K562 (cell line): ENCODE data around the gene DMP1. TPM values are rescaled to one million over a fixed set of nuclear protein-coding genes. Genes with fewer than 3 reads are reported as not detected.

Experiments
- ATAC-seq: fragments of 200-7000 bp; cut with Tn5 transposase; 3 replicates; pipeline ENCODE4 v1.9.1; 2020; ENCODE audit warnings: moderate library complexity
- BruUV-seq: library from RNA; stranded (reverse); fragments of 400-500 nt; replicated peaks from 2 replicates; lab custom pipeline; 2021; lab: Mats Ljungman, UMichigan
- CTCF ChIA-PET: fragments of 300-600 bp; formaldehyde crosslinking; extraction: SDS; loops from one replicate; lab custom pipeline; 2021; ENCODE audit warnings: low intra/inter-chr PET ratio; lab: Yijun Ruan, JAX
- POLR2A ChIA-PET: fragments of 300-600, 350-650 bp; sonication (Branson Sonifier 250); formaldehyde crosslinking; extraction: SDS; loops from one replicate; lab custom pipeline; 2021; ENCODE audit warnings: antibody characterized with exemption, inconsistent platforms; lab: Yijun Ruan, JAX
- DNase-seq, 4 experiments: peaks; one replicate each; pipeline versions ENCODE4 v3.0.0 to v3.0.0-alpha.2; 2011 to 2018; ENCODE audit warnings: low spot score in 3 of 4, mixed read lengths in 3 of 4; ENCODE audit errors: extremely low read depth in 1 of 4
- FAIRE-seq: peaks from 2 replicates; lab custom pipeline; 2011; peaks lifted over from hg19 to GRCh38; lab: Jason Lieb, UNC
- H2AFZ ChIP-seq: 2 replicates; pipeline ENCODE4 v1.6.0; 2011; ENCODE audit warnings: low read depth, low read length, control low read depth, inconsistent platforms
- H3K27ac ChIP-seq: fragments of 200-600 bp; 3 replicates; pipeline ENCODE4 v1.8.0; 2011; ENCODE audit warnings: low read depth, mild to moderate bottlenecking, control low read depth, inconsistent platforms, low read length, moderate library complexity, mixed read lengths; ENCODE audit errors: extremely low read depth
- H3K27me3 ChIP-seq, 2 experiments: fragments of 300-600 bp in 1 of 2; 2 replicates in 1 of 2; 3 replicates in 1 of 2; pipeline versions ENCODE4 v1.6.0 to v1.8.0; 2011; ENCODE audit warnings: inconsistent platforms in 2 of 2, low read length in 2 of 2, mild to moderate bottlenecking in 1 of 2, mixed read lengths in 1 of 2, moderate library complexity in 1 of 2; ENCODE audit not compliant: control insufficient read depth in 2 of 2, insufficient read depth in 2 of 2
- H3K36me3 ChIP-seq: fragments of 300-600 bp; 3 replicates; pipeline ENCODE4 v1.8.0; 2011; ENCODE audit warnings: mild to moderate bottlenecking, low read length, inconsistent platforms; ENCODE audit not compliant: control insufficient read depth, insufficient read depth
- H3K4me1 ChIP-seq, 2 experiments: fragments of 200-600 bp in 1 of 2; replicated peaks in 1 of 2; 2 replicates in 1 of 2; 3 replicates in 1 of 2; pipeline versions ENCODE4 v1.5.1 to v1.8.0; 2011; ENCODE audit warnings: inconsistent platforms in 2 of 2, low read length in 2 of 2, mild to moderate bottlenecking in 1 of 2, mixed read lengths in 1 of 2, moderate library complexity in 1 of 2; ENCODE audit not compliant: control insufficient read depth in 2 of 2, insufficient read depth in 2 of 2
- H3K4me2 ChIP-seq: 2 replicates; pipeline ENCODE4 v1.6.1; 2011; ENCODE audit warnings: low read length, control low read depth, inconsistent platforms, mixed read lengths; ENCODE audit not compliant: insufficient read depth
- H3K4me3 ChIP-seq: fragments of 200-600 bp; sonication (generic), shearing (Covaris generic); 2 replicates; pipeline ENCODE4 v1.5.1; 2016; ENCODE audit warnings: control low read depth, inconsistent platforms
- H3K79me2 ChIP-seq: fragments of 200-600 bp; 3 replicates; pipeline ENCODE4 v1.8.0; 2011; ENCODE audit warnings: low read length, inconsistent platforms; ENCODE audit not compliant: control insufficient read depth, insufficient read depth
- H3K9ac ChIP-seq, 2 experiments: 2 replicates each; pipeline versions ENCODE4 v1.6.0 to v1.6.1; 2011; ENCODE audit warnings: low read depth in 2 of 2, low read length in 2 of 2, control low read depth in 1 of 2, inconsistent platforms in 1 of 2, mild to moderate bottlenecking in 1 of 2, mixed read lengths in 1 of 2; ENCODE audit not compliant: insufficient read depth in 1 of 2
- H3K9me1 ChIP-seq: one replicate; pipeline ENCODE4 v1.6.0; 2011; ENCODE audit warnings: inconsistent platforms, mild to moderate bottlenecking, low read length, moderate library complexity; ENCODE audit not compliant: control insufficient read depth, insufficient read depth
- H3K9me3 ChIP-seq: replicated peaks from 2 replicates; pipeline ENCODE4 v1.5.1; 2011; ENCODE audit warnings: low read depth, low read length, inconsistent platforms; ENCODE audit not compliant: control insufficient read depth, insufficient read depth
- H4K20me1 ChIP-seq: replicated peaks from 2 replicates; pipeline ENCODE4 v1.6.1; 2011; ENCODE audit warnings: low read length, inconsistent platforms, mixed read lengths; ENCODE audit not compliant: control insufficient read depth, insufficient read depth
- HIVEP1 ChIP-seq: fragments of 250-450 bp; sonication (Bioruptor Pico); IDR thresholded peaks from 2 replicates; pipeline ENCODE4 v1.4.0; 2020; ENCODE audit warnings: mild to moderate bottlenecking
- LARP7 ChIP-seq: fragments of 450-650 bp; IDR thresholded peaks from 2 replicates; pipeline ENCODE4 v1.6.1; 2016
- NCOA1 ChIP-seq: fragments of 450-650 bp; IDR thresholded peaks from 2 replicates; pipeline ENCODE4 v1.6.1; 2016; ENCODE audit warnings: low read depth
- RERE ChIP-seq: sonication (generic); formaldehyde crosslinking; IDR thresholded peaks from 2 replicates; pipeline ENCODE4 v1.8.0; 2023; ENCODE audit warnings: missing genetic modification reagents, mild to moderate bottlenecking, borderline replicate concordance
- ZBTB7A ChIP-seq: IDR thresholded peaks from 2 replicates; pipeline ENCODE4 v1.6.1; 2011; ENCODE audit warnings: low read depth, mild to moderate bottlenecking, low read length, moderate library complexity, borderline replicate concordance; ENCODE audit not compliant: control insufficient read depth
- WGBS: fragments of 100-300 bp; shearing (Covaris generic); methylation state at CpG from one replicate; pipeline ENCODE4 v1.1.6; 2016; ENCODE audit warnings: low coverage, mixed read lengths; ENCODE audit not compliant: insufficient coverage; ENCODE audit errors: missing lambda C conversion rate; 5-methylcytosine and 5-hydroxymethylcytosine counted together
- in situ Hi-C: fragments of 300-500 bp; cut with MboI; formaldehyde crosslinking; loops from 4 replicates; pipeline ENCODE4 v1.15.0; 2018; ENCODE audit warnings: inconsistent platforms, mixed read lengths
- intact Hi-C: fragments of 100-400 bp; cut with micrococcal nuclease; formaldehyde crosslinking; loops from 2 replicates; pipeline ENCODE4 v1.14.2; 2022
- polyA plus RNA-seq, 8 experiments: library from polyadenylated mRNA; depleted of rRNA in 4 of 8; stranded (reverse) in 5 of 8; unstranded in 3 of 8; fragments of >200 nt; fragmentation: Nextera tagmentation in 2 of 8; fragmentation: Illumina TruSeq in 1 of 8; extraction: Ambion mirVana in 2 of 8; extraction: Trizol in 1 of 8; gene quantifications; 2 replicates each; pipeline versions ENCODE4 v1.2.1 to v1.2.3, GENCODE V29; 2011 to 2014; ENCODE audit warnings: inconsistent platforms in 1 of 8, missing spikeins in 1 of 8
- total RNA-seq, 7 experiments: library from RNA; depleted of rRNA in 6 of 7; stranded (reverse); fragments of >200 nt in 6 of 7; fragmentation: Illumina TruSeq in 2 of 7; extraction: Trizol in 2 of 7; gene quantifications; 2 replicates each; pipeline versions ENCODE4 v1.2.1 to v1.2.3, GENCODE V29; 2011 to 2021; ENCODE audit warnings: low replicate concordance in 1 of 7

DMP1 gene
- total and polyA plus RNA-seq, 9 of the 15 experiments (the other 6 are each of a cell fraction or from before 2014, with no cell fraction given): not detected

GRCh38 chr4:87616268-87616667 lies 33.8 kb upstream of the DMP1 start:
- no peak overlapping the region for H3K27ac ChIP-seq
- no peaks in the 10 kb centered on the region for H3K79me2 ChIP-seq
- H3K9me3 ChIP-seq: peaks cover 8% of the 10 kb centered on the region; the same call in 1 of the 2 replicates
- no peaks in the 10 kb centered on the region for H3K27me3 ChIP-seq
- H3K9ac ChIP-seq: no peak overlapping the region
- no peaks in the 10 kb centered on the region for H3K9me1 ChIP-seq
- no peaks in the 10 kb centered on the region for H3K36me3 ChIP-seq
- in situ Hi-C loops: no loop called here
- WGBS: 8% methylated on average over 7 of the region's 9 CpGs
- H4K20me1 ChIP-seq: no peaks in the 10 kb centered on the region
- CTCF ChIA-PET: no interaction called here
- POLR2A ChIA-PET: no interaction called here
- TF ChIP-seq NCOA1 (no peak), RERE (CRISPR knock-in tag) (no peak), HIVEP1 (CRISPR knock-in tag) (no peak), ZBTB7A (no peak), LARP7 (no peak)
- intact Hi-C loops: no loop called here
- DNase-seq (no peak), ATAC-seq (no peak), FAIRE-seq (no peak)
- no peaks in the 10 kb centered on the region for H3K4me1 ChIP-seq
- no peak overlapping the region for H3K4me2 ChIP-seq
- no peak overlapping the region for H3K4me3 ChIP-seq
- BruUV-seq: no TSS peak
- H2AFZ ChIP-seq: no peak overlapping the region
